Progenitor cell of endocrine pancreas (in vitro differentiated cells): Measurements from ENCODE around the gene RTN4RL2. TPM values are rescaled to one million over a fixed set of nuclear protein-coding genes. Genes with fewer than 3 reads are reported as not detected.

Experiments used
- DNase-seq: peaks from one replicate; pipeline ENCODE4 v3.0.0; 2021; ENCODE audit warnings: low spot score; ENCODE audit not compliant: unreplicated experiment
- H3K27ac Mint-ChIP-seq: 2 replicates; pipeline ENCODE4 v1.8.0; 2021; ENCODE audit warnings: mild to moderate bottlenecking, moderate library complexity, mixed read lengths
- H3K27me3 Mint-ChIP-seq: 2 replicates; pipeline ENCODE4 v1.8.0; 2021; ENCODE audit warnings: mixed read lengths
- H3K36me3 Mint-ChIP-seq: 2 replicates; pipeline ENCODE4 v1.8.0; 2022; ENCODE audit warnings: mixed read lengths; ENCODE audit not compliant: insufficient read depth
- H3K4me1 Mint-ChIP-seq: 2 replicates; pipeline ENCODE4 v1.8.0; 2021; ENCODE audit warnings: low read depth, mixed read lengths
- H3K4me3 Mint-ChIP-seq: 2 replicates; pipeline ENCODE4 v1.8.0; 2021; ENCODE audit warnings: low read depth, mild to moderate bottlenecking, moderate library complexity, mixed read lengths
- H3K9me3 Mint-ChIP-seq: 2 replicates; pipeline ENCODE4 v1.8.0; 2021; ENCODE audit warnings: low read depth, mixed read lengths
- total RNA-seq: library from RNA; stranded (reverse); gene quantifications from 2 replicates; pipeline ENCODE4 v1.2.1, GENCODE V29; 2021
- TF ChIP-seq, protein P1 (sequence below): fragments of 200-600 bp; sonication (generic); IDR thresholded peaks from one replicate; pipeline ENCODE4 v1.5.0; 2021; ENCODE audit warnings: antibody characterized with exemption, mild to moderate bottlenecking; ENCODE audit not compliant: unreplicated experiment

RTN4RL2 gene
- total RNA-seq, 1 donor from 2014 or later, result 1.9 TPM

DNA sequence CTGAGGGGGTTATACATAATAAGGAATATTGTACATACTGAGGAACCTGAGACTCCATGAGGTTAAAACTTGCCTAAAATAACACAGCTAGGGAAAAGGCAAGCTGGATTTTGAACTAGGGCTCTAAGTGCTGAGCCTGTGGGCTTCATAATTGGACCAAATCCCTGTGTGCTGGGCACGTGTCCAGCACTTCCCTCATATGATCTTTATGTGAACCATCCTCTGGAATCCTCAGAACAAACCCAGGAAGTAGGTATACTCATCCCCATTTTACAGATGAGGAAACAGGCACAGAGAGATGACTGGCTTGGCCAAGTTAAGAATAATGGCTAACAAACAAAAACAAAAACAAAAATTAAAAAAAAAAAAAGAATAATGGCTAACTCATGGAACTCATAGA lies 14.9 kb downstream of the RTN4RL2 start:
- Mint-ChIP-seq H3K4me3 (no peak overlapping the region), H3K4me1 (peaks cover under 1% of the 10 kb centered on the region), H3K9me3 (no peaks in the 10 kb centered on the region), H3K27ac (no peak overlapping the region), H3K27me3 (peaks cover 60% of the 10 kb centered on the region), H3K36me3 (no peaks in the 10 kb centered on the region)
- DNase-seq, result no peak
- TF ChIP-seq, protein P1, sequence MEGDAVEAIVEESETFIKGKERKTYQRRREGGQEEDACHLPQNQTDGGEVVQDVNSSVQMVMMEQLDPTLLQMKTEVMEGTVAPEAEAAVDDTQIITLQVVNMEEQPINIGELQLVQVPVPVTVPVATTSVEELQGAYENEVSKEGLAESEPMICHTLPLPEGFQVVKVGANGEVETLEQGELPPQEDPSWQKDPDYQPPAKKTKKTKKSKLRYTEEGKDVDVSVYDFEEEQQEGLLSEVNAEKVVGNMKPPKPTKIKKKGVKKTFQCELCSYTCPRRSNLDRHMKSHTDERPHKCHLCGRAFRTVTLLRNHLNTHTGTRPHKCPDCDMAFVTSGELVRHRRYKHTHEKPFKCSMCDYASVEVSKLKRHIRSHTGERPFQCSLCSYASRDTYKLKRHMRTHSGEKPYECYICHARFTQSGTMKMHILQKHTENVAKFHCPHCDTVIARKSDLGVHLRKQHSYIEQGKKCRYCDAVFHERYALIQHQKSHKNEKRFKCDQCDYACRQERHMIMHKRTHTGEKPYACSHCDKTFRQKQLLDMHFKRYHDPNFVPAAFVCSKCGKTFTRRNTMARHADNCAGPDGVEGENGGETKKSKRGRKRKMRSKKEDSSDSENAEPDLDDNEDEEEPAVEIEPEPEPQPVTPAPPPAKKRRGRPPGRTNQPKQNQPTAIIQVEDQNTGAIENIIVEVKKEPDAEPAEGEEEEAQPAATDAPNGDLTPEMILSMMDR, result no peak

DNA sequence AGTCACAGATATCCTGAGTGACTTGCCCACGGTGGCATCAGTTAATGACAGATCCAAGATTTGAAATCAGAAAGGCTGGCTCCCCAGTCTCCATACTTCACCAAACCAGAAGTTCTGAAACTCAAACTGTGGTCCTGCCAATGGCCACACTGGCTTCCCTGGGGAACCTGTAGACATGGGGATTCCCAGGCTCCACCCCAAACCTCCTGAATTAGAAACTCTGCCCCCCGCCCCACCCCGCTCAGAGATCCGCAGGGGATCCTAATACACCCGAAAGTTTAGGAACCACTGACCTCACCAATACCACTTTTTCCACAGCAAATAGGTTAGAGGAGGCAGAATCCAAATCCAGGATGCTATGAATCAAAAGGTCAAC lies 15.3 kb downstream of the RTN4RL2 start:
- Mint-ChIP-seq H3K27ac (no peak overlapping the region), H3K4me3 (peak overlapping the region; percentile 51), H3K27me3 (peaks cover 64% of the 10 kb centered on the region), H3K4me1 (peaks cover 1% of the 10 kb centered on the region), H3K36me3 (no peaks in the 10 kb centered on the region), H3K9me3 (no peaks in the 10 kb centered on the region)
- DNase-seq, result no peak
- TF ChIP-seq, protein P1, result no peak

DNA sequence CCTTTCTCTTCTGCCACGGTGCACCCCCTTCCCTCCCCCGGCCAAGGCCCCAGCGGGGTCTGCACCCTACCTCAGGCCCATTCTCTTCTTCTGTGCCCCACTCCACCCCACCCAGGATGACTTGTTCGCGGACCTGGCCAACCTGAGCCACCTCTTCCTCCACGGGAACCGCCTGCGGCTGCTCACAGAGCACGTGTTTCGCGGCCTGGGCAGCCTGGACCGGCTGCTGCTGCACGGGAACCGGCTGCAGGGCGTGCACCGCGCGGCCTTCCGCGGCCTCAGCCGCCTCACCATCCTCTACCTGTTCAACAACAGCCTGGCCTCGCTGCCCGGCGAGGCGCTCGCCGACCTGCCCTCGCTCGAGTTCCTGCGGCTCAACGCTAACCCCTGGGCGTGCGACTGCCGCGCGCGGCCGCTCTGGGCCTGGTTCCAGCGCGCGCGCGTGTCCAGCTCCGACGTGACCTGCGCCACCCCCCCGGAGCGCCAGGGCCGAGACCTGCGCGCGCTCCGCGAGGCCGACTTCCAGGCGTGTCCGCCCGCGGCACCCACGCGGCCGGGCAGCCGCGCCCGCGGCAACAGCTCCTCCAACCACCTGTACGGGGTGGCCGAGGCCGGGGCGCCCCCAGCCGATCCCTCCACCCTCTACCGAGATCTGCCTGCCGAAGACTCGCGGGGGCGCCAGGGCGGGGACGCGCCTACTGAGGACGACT lies 15.9 kb downstream of the RTN4RL2 start:
- H3K27me3 Mint-ChIP-seq, result peaks cover 68% of the 10 kb centered on the region
- no peak for DNase-seq
- TF ChIP-seq, protein P1, result no peak
- peaks cover 1% of the 10 kb centered on the region for H3K4me1 Mint-ChIP-seq
- H3K9me3 Mint-ChIP-seq, result no peaks in the 10 kb centered on the region
- no peak overlapping the region for H3K27ac Mint-ChIP-seq
- H3K36me3 Mint-ChIP-seq, result no peaks in the 10 kb centered on the region
- H3K4me3 Mint-ChIP-seq, result peak overlapping the region; percentile 61

DNA sequence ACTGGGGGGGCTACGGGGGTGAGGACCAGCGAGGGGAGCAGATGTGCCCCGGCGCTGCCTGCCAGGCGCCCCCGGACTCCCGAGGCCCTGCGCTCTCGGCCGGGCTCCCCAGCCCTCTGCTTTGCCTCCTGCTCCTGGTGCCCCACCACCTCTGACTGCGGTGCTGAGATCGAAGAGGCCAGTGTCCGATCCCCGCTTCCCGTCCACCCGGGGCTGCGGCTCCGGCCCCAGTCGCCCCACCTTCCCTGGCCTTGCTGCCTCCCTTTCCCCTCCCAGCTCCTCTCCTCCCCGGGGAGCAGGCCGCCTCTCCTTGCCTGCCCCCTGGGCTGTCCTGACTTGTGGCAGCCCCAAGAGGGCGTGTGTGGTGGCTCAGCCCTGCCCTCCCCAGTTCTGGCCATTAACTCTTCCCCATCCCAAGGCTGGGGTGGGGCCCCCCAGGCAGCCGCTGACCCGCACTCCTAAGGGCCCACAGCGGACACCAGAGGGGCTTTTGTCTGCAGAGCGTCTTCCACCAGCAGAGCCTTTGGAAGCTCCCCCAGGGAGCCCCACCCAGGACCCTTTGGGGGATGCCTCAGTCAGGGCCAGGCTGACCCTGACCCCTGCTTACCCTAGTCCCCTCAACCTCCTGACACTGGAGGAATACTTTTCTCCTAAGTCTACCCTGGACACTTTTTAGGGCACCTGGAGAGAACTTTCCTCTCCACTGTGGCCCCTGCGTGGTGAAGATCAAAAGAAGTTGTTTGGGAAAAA lies 16.6 kb downstream of the RTN4RL2 start:
- no peak for DNase-seq
- peak overlapping the region; percentile 20 for H3K27ac Mint-ChIP-seq
- no peaks in the 10 kb centered on the region for H3K9me3 Mint-ChIP-seq
- TF ChIP-seq, protein P1, result peak; percentile 46
- peaks cover 1% of the 10 kb centered on the region for H3K4me1 Mint-ChIP-seq
- H3K36me3 Mint-ChIP-seq, result no peaks in the 10 kb centered on the region
- peaks cover 73% of the 10 kb centered on the region for H3K27me3 Mint-ChIP-seq
- H3K4me3 Mint-ChIP-seq, result peak overlapping the region; percentile 61

DNA sequence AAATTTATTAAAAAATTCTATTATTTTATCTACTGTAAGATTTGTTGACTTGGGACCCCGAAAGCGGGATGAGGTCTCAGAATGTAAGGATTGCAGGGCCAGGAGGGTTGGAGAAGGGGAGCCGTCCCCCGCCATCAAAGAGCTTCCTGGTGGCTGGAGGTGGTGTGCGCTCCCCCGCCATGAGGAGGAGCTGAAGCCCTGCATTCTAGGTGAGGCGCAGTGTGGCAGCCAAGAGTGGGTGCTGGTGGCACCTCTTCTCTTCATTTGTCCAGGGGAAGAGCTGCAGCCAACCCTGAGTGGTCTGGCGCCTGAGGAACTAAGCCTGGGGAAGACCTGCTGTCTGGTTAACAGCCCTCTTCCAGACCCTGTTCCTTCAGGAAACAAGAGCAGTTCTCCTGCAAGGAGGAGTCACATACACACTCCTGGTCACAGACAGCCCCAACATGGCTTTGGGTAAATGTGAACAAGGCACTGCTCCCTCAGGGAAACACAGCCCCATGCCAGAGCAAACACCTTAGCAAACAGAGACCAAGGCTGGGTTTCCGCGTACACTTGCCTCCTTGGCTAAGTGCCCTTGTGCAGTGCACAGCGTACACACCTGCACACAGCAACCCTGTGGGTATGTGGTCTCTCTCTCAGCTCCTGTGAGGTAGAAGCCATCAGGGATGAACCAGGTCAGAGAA lies 17.3 kb downstream of the RTN4RL2 start:
- Mint-ChIP-seq H3K27ac (no peak overlapping the region), H3K27me3 (peaks cover 77% of the 10 kb centered on the region), H3K9me3 (no peaks in the 10 kb centered on the region), H3K4me1 (peaks cover 3% of the 10 kb centered on the region), H3K4me3 (no peak overlapping the region), H3K36me3 (no peaks in the 10 kb centered on the region)
- TF ChIP-seq, protein P1, result no peak
- no peak for DNase-seq
